SK-N-SH (cell line): ENCODE data around the gene PPARD. TPM values are rescaled to one million over a fixed set of nuclear protein-coding genes. Genes with fewer than 3 reads are reported as not detected.

ENCODE experiments used
- CTCF ChIA-PET: fragments of 300-600, 350-600 bp; formaldehyde crosslinking; extraction: SDS; loops from one replicate; lab custom pipeline; 2021; lab: Yijun Ruan, JAX
- POLR2A ChIA-PET: fragments of 350-600 bp; sonication (Branson Sonifier 250); formaldehyde crosslinking; extraction: SDS; loops from one replicate; lab custom pipeline; 2020; ENCODE audit warnings: antibody characterized with exemption, inconsistent platforms; lab: Yijun Ruan, JAX
- DNase-seq: peaks from one replicate; pipeline ENCODE4 v3.0.0; 2012
- H2AFZ ChIP-seq: fragments of 200-600 bp; sonication (generic); 2 replicates; pipeline ENCODE4 v1.8.1; 2016; ENCODE audit warnings: antibody characterized with exemption, mild to moderate bottlenecking, low read depth
- H3F3A ChIP-seq: fragments of 200-600 bp; sonication (generic); replicated peaks from 2 replicates; pipeline ENCODE3; 2016; ENCODE audit warnings: antibody characterized with exemption, mild to moderate bottlenecking; ENCODE audit not compliant: insufficient read depth
- H3K27ac ChIP-seq, 2 experiments: fragments of 200-500 bp in 1 of 2; fragments of 200-600 bp in 1 of 2; sonication (Bioruptor generic) in 1 of 2; sonication (generic), shearing (Covaris generic) in 1 of 2; 2 replicates each; pipeline versions ENCODE4 v1.5.1 to v1.6.1; 2014 to 2016; ENCODE audit warnings: low read depth in 2 of 2, inconsistent platforms in 1 of 2, low read length in 1 of 2, mild to moderate bottlenecking in 1 of 2, mixed read lengths in 1 of 2
- H3K27me3 ChIP-seq: fragments of 200-600 bp; sonication (generic), shearing (Covaris generic); 2 replicates; pipeline ENCODE4 v1.6.1; 2016; ENCODE audit warnings: mixed run types; ENCODE audit not compliant: insufficient read depth
- H3K36me3 ChIP-seq, 2 experiments: fragments of 200-500 bp in 1 of 2; fragments of 200-600 bp in 1 of 2; sonication (Bioruptor generic) in 1 of 2; sonication (generic) in 1 of 2; replicated peaks in 1 of 2; 2 replicates each; pipeline versions ENCODE3 to v1.5.1; 2014 to 2016; ENCODE audit warnings: low read length in 1 of 2, mild to moderate bottlenecking in 1 of 2; ENCODE audit not compliant: insufficient read depth in 2 of 2, control insufficient read depth in 1 of 2
- H3K4me1 ChIP-seq, 2 experiments: fragments of 200-500 bp in 1 of 2; fragments of 200-600 bp in 1 of 2; sonication (Bioruptor generic) in 1 of 2; sonication (generic), shearing (Covaris generic) in 1 of 2; 2 replicates each; pipeline versions ENCODE4 v1.5.1 to v1.6.1; 2014 to 2016; ENCODE audit warnings: low read depth in 1 of 2, low read length in 1 of 2, mixed run types in 1 of 2; ENCODE audit not compliant: insufficient read depth in 2 of 2, control insufficient read depth in 1 of 2
- H3K4me2 ChIP-seq: fragments of 200-600 bp; sonication (generic), shearing (Covaris generic); 2 replicates; pipeline ENCODE4 v1.6.1; 2017; ENCODE audit warnings: mixed run types
- H3K4me3 ChIP-seq, 2 experiments: fragments of 200-500 bp in 1 of 2; fragments of 200-600 bp in 1 of 2; sonication (Bioruptor generic) in 1 of 2; sonication (generic), shearing (Covaris generic) in 1 of 2; 2 replicates each; pipeline versions ENCODE4 v1.5.1 to v1.8.1; 2014 to 2016; ENCODE audit warnings: low read depth in 2 of 2, inconsistent platforms in 1 of 2, low read length in 1 of 2, mild to moderate bottlenecking in 1 of 2, mixed read lengths in 1 of 2, moderate library complexity in 1 of 2
- H3K79me2 ChIP-seq: fragments of 200-600 bp; sonication (generic); 2 replicates; pipeline ENCODE4 v1.8.1; 2017; ENCODE audit warnings: mild to moderate bottlenecking; ENCODE audit not compliant: insufficient read depth
- H3K9ac ChIP-seq: fragments of 200-600 bp; sonication (generic); 2 replicates; pipeline ENCODE4 v1.6.1; 2017; ENCODE audit warnings: mixed run types
- H3K9me2 ChIP-seq: fragments of 200-600 bp; sonication (generic); 2 replicates; pipeline ENCODE4 v1.6.1; 2017; ENCODE audit warnings: mixed run types
- H3K9me3 ChIP-seq: fragments of 200-600 bp; sonication (generic); 2 replicates; pipeline ENCODE4 v1.6.1; 2017; ENCODE audit warnings: mixed run types, mild to moderate bottlenecking, moderate library complexity
- H4K20me1 ChIP-seq: fragments of 200-600 bp; sonication (generic); 2 replicates; pipeline ENCODE4 v1.6.1; 2017; ENCODE audit warnings: mild to moderate bottlenecking, mixed run types; ENCODE audit not compliant: insufficient read depth
- ELF1 ChIP-seq: IDR thresholded peaks from 2 replicates; pipeline ENCODE4 v1.4.0; 2012
- EP300 ChIP-seq, 2 experiments: IDR thresholded peaks; 2 replicates each; pipeline versions ENCODE4 v1.4.0 to v1.6.1; 2012; ENCODE audit warnings: borderline replicate concordance in 1 of 2, low read depth in 1 of 2, low read length in 1 of 2
- EZH2phosphoT487 ChIP-seq: fragments of 200-600 bp; sonication (generic); IDR thresholded peaks from 2 replicates; pipeline ENCODE4 v1.6.1; 2017; ENCODE audit warnings: low read depth, mixed run types, mild to moderate bottlenecking, antibody characterized with exemption, moderate library complexity, borderline replicate concordance
- FOSL2 ChIP-seq: IDR thresholded peaks from 2 replicates; pipeline ENCODE4 v1.4.0; 2012; ENCODE audit warnings: low read depth, mild to moderate bottlenecking, moderate library complexity, borderline replicate concordance
- FOXM1 ChIP-seq: IDR thresholded peaks from 2 replicates; pipeline ENCODE4 v1.4.0; 2012; ENCODE audit warnings: low read depth, mild to moderate bottlenecking
- GABPA ChIP-seq: IDR thresholded peaks from 2 replicates; pipeline ENCODE4 v1.4.0; 2012; ENCODE audit warnings: low read depth, mild to moderate bottlenecking
- MEF2A ChIP-seq: IDR thresholded peaks from 2 replicates; pipeline ENCODE4 v1.4.0; 2012; ENCODE audit warnings: low read depth, borderline replicate concordance
- NFIC ChIP-seq: IDR thresholded peaks from 2 replicates; pipeline ENCODE4 v1.4.0; 2012; ENCODE audit warnings: borderline replicate concordance
- RCOR1 ChIP-seq: fragments of 150-350 bp; IDR thresholded peaks from 2 replicates; pipeline ENCODE4 v1.6.1; 2017; ENCODE audit warnings: antibody characterized with exemption, low read length
- RFX5 ChIP-seq: IDR thresholded peaks from 2 replicates; pipeline ENCODE4 v1.6.1; 2012; ENCODE audit warnings: mild to moderate bottlenecking, improper control_type of control experiment, low read length
- SMC3 ChIP-seq: IDR thresholded peaks from 2 replicates; pipeline ENCODE4 v1.6.1; 2012; ENCODE audit warnings: low read depth, low read length, improper control_type of control experiment
- TAF1 ChIP-seq: IDR thresholded peaks from 2 replicates; pipeline ENCODE4 v1.6.1; 2012; ENCODE audit warnings: low read depth, mild to moderate bottlenecking, low read length, moderate library complexity, borderline replicate concordance
- TCF12 ChIP-seq: IDR thresholded peaks from 2 replicates; pipeline ENCODE4 v1.4.0; 2012
- TEAD4 ChIP-seq: IDR thresholded peaks from 2 replicates; pipeline ENCODE4 v1.4.0; 2012; ENCODE audit warnings: mild to moderate bottlenecking, borderline replicate concordance; ENCODE audit not compliant: insufficient read depth
- YY1 ChIP-seq: IDR thresholded peaks from 2 replicates; pipeline ENCODE4 v1.4.0; 2012; ENCODE audit warnings: low read depth, mild to moderate bottlenecking
- WGBS: methylation state at CpG from one replicate; pipeline ENCODE4 v1.1.6; 2017; ENCODE audit warnings: low lambda C conversion rate; 5-methylcytosine and 5-hydroxymethylcytosine counted together
- polyA plus RNA-seq, 3 experiments: library from polyadenylated mRNA; depleted of rRNA; stranded (reverse); fragments of >200 nt; gene quantifications; 2 replicates each; pipeline ENCODE4 v1.2.3, GENCODE V29; 2012
- TF ChIP-seq, protein P1 (sequence below): IDR thresholded peaks from 2 replicates; pipeline ENCODE4 v1.4.0; 2012; ENCODE audit warnings: low read depth
- TF ChIP-seq, protein P2 (sequence below): fragments of 200-600 bp; sonication (generic); IDR thresholded peaks from 2 replicates; pipeline ENCODE4 v1.6.1; 2017; ENCODE audit warnings: antibody characterized with exemption, mild to moderate bottlenecking, moderate library complexity
- TF ChIP-seq, protein P3 (sequence below): IDR thresholded peaks from 2 replicates; pipeline ENCODE4 v1.4.0; 2012; ENCODE audit warnings: low read depth, borderline replicate concordance
- TF ChIP-seq, protein P4 (sequence below): IDR thresholded peaks from 2 replicates; pipeline ENCODE4 v1.4.0; 2012; ENCODE audit warnings: low read depth, borderline replicate concordance
- TF ChIP-seq, protein P5 (sequence below): fragments of 150-350 bp; IDR thresholded peaks from 2 replicates; pipeline ENCODE4 v1.6.1; 2016; ENCODE audit warnings: mild to moderate bottlenecking, low read depth, low read length

Gene PPARD
- polyA plus RNA-seq, 1 of the 3 experiments (the other 2 are of a cell fraction): 13.3 TPM

DNA sequence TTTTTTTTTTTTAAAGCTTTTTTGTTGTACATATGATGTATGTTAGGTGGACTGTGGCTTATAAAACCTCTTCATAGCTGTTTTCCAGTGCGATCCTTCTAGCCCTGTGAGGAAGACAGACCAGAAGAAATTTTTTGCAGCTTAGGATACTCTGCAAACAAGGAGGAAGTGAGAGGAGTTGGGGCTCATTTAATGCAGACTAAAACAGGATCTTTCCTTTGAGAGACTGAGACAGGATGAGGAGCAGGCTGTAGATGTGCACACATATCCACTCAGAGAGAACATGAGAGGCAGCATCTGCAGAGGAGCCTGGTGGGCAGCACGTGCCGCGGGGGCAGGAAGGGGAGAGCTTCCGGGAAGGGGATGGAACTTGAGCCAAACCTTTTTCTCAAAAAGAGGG is 45.7 kb downstream of the PPARD start:
- 96% methylated on average over 5 of the region's 5 CpGs for WGBS
- no peak for DNase-seq
- H3K27ac ChIP-seq: no peak overlapping the region
- POLR2A ChIA-PET: no interaction called here
- peaks cover 12% of the 10 kb centered on the region for H3K79me2 ChIP-seq
- H3K4me1 ChIP-seq: peaks cover 15 to 20% of the 10 kb centered on the region in 2 experiments; a peak in 2 of 4 replicates
- no peak overlapping the region for H3K9ac ChIP-seq
- H3F3A ChIP-seq: peaks cover 21% of the 10 kb centered on the region
- CTCF ChIA-PET: no interaction called here
- H3K4me2 ChIP-seq: no peak overlapping the region
- no peak overlapping the region for H3K4me3 ChIP-seq
- H3K36me3 ChIP-seq: no peaks in the 10 kb centered on the region
- no peak overlapping the region for H2AFZ ChIP-seq
- no peaks in the 10 kb centered on the region for H3K9me2 ChIP-seq
- TF ChIP-seq FOSL2: no peak
- TF ChIP-seq, protein P1, sequence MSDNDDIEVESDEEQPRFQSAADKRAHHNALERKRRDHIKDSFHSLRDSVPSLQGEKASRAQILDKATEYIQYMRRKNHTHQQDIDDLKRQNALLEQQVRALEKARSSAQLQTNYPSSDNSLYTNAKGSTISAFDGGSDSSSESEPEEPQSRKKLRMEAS: no peak
- TF ChIP-seq EZH2phosphoT487: no peak
- TF ChIP-seq TAF1: no peak
- no peak for TF ChIP-seq ELF1
- TF ChIP-seq MEF2A: no peak
- TF ChIP-seq YY1: no peak
- no peak for TF ChIP-seq SMC3
- no peak for TF ChIP-seq RCOR1
- TF ChIP-seq, protein P2, sequence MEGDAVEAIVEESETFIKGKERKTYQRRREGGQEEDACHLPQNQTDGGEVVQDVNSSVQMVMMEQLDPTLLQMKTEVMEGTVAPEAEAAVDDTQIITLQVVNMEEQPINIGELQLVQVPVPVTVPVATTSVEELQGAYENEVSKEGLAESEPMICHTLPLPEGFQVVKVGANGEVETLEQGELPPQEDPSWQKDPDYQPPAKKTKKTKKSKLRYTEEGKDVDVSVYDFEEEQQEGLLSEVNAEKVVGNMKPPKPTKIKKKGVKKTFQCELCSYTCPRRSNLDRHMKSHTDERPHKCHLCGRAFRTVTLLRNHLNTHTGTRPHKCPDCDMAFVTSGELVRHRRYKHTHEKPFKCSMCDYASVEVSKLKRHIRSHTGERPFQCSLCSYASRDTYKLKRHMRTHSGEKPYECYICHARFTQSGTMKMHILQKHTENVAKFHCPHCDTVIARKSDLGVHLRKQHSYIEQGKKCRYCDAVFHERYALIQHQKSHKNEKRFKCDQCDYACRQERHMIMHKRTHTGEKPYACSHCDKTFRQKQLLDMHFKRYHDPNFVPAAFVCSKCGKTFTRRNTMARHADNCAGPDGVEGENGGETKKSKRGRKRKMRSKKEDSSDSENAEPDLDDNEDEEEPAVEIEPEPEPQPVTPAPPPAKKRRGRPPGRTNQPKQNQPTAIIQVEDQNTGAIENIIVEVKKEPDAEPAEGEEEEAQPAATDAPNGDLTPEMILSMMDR: no peak
- TF ChIP-seq GABPA: no peak
- TF ChIP-seq, all 33 proteins: peak for 0
- Histone ChIP-seq H3K27me3 (no peaks in the 10 kb centered on the region), H4K20me1 (no peaks in the 10 kb centered on the region), H3K9me3 (no peaks in the 10 kb centered on the region)

DNA sequence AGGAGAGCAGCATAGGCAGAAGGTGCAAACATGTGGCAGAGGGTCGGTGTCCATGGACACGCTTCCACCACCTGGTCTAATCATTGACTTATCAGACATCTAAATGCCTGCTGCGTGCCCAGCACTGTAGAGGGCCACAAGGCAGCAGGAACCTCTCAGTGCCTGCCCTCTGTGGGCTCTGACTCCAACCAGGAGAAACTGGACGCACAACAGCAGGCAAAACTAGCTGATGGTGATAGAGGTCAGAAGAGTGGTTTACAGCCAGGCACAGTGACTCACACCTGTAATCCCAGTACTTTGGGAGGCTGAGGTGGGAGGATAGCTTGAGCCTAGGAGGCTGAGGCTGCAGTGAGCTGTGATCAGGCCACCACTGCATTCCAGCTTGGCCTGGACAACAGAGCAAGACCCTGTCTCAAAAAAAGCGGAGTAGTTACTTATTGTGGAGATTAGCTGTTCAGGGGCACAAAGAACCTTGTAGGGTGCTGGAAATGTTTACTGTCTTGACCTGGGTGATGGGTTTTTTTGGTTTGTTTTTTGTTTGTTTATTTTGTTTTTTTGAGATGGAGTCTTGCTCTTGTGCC is 46.5 kb downstream of the PPARD start:
- ChIA-PET CTCF (interaction anchor here (1.2 kb wide), 1 partner anchor 47 kb away, joined by 3 read pairs; no protein-coding TSS in a partner anchor), POLR2A (no interaction called here)
- Histone ChIP-seq H3K27ac (no peak overlapping the region), H3K79me2 (peaks cover 13% of the 10 kb centered on the region), H4K20me1 (no peaks in the 10 kb centered on the region), H3K9me2 (no peaks in the 10 kb centered on the region), H3K4me1 (peaks cover 15 to 27% of the 10 kb centered on the region in 2 experiments; a peak in 3 of 4 replicates), H3K27me3 (no peaks in the 10 kb centered on the region), H3K36me3 (no peaks in the 10 kb centered on the region), H3F3A (peaks cover 21% of the 10 kb centered on the region), H3K4me2 (no peak overlapping the region), H3K9me3 (no peaks in the 10 kb centered on the region), H2AFZ (no peak overlapping the region), H3K9ac (no peak overlapping the region), H3K4me3 (no peak overlapping the region)
- DNase-seq: no peak
- TF ChIP-seq GABPA (no peak), SMC3 (no peak), TCF12 (no peak), FOXM1 (no peak), RFX5 (no peak), NFIC (no peak), EP300 (IDR thresholded peaks at IDR 0.05; ENCODE audit: borderline replicate concordance in 1 of 2, low read depth in 1 of 2, low read length in 1 of 2) (no peak), TEAD4 (no peak)
- TF ChIP-seq, protein P3, sequence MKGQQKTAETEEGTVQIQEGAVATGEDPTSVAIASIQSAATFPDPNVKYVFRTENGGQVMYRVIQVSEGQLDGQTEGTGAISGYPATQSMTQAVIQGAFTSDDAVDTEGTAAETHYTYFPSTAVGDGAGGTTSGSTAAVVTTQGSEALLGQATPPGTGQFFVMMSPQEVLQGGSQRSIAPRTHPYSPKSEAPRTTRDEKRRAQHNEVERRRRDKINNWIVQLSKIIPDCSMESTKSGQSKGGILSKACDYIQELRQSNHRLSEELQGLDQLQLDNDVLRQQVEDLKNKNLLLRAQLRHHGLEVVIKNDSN: no peak
- TF ChIP-seq, protein P4, sequence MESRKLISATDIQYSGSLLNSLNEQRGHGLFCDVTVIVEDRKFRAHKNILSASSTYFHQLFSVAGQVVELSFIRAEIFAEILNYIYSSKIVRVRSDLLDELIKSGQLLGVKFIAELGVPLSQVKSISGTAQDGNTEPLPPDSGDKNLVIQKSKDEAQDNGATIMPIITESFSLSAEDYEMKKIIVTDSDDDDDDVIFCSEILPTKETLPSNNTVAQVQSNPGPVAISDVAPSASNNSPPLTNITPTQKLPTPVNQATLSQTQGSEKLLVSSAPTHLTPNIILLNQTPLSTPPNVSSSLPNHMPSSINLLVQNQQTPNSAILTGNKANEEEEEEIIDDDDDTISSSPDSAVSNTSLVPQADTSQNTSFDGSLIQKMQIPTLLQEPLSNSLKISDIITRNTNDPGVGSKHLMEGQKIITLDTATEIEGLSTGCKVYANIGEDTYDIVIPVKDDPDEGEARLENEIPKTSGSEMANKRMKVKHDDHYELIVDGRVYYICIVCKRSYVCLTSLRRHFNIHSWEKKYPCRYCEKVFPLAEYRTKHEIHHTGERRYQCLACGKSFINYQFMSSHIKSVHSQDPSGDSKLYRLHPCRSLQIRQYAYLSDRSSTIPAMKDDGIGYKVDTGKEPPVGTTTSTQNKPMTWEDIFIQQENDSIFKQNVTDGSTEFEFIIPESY: no peak
- TF ChIP-seq, protein P5, sequence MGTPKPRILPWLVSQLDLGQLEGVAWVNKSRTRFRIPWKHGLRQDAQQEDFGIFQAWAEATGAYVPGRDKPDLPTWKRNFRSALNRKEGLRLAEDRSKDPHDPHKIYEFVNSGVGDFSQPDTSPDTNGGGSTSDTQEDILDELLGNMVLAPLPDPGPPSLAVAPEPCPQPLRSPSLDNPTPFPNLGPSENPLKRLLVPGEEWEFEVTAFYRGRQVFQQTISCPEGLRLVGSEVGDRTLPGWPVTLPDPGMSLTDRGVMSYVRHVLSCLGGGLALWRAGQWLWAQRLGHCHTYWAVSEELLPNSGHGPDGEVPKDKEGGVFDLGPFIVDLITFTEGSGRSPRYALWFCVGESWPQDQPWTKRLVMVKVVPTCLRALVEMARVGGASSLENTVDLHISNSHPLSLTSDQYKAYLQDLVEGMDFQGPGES: no peak
- WGBS: 98% methylated on average over 5 of the region's 5 CpGs
